Stomach (tissue), 4 donors: ENCODE measurements around the gene ARRDC3.

Experiments used
- EP300 ChIP-seq: sonication (generic); formaldehyde crosslinking; IDR thresholded peaks from one replicate; pipeline ENCODE4 v1.6.1; 2017; ENCODE audit warnings: antibody characterized with exemption
- TF ChIP-seq, protein P1 (sequence below), 7 experiments: fragments of 450-650 bp in 4 of 7; fragments of 200-600 bp in 3 of 7; sonication (generic) in 3 of 7; IDR thresholded peaks; one replicate each; pipeline ENCODE4 v1.5.1; 2016 to 2019; ENCODE audit warnings: antibody characterized with exemption in 7 of 7, control low read depth in 2 of 7, mild to moderate bottlenecking in 1 of 7

DNA sequence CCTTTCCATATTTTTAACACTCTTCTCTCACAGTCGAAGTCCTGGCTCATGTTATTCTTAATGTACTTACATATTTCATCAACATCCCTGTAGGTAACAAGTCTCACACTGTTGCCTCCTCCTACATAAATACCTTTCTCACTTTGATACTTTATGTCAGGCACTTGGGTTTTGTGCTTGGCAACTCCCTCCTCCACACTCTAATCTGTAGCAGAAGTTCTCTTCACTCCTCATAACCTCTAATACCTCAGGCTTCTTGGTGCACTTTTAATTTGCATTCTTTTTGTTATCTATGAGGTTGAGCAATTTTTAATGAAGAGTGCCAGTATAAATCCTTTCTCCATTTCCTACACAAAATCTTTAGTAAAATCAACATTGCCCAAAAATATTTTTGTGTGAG is 24.1 kb upstream of the ARRDC3 start:
- no peak for TF ChIP-seq EP300
- TF ChIP-seq, protein P1, sequence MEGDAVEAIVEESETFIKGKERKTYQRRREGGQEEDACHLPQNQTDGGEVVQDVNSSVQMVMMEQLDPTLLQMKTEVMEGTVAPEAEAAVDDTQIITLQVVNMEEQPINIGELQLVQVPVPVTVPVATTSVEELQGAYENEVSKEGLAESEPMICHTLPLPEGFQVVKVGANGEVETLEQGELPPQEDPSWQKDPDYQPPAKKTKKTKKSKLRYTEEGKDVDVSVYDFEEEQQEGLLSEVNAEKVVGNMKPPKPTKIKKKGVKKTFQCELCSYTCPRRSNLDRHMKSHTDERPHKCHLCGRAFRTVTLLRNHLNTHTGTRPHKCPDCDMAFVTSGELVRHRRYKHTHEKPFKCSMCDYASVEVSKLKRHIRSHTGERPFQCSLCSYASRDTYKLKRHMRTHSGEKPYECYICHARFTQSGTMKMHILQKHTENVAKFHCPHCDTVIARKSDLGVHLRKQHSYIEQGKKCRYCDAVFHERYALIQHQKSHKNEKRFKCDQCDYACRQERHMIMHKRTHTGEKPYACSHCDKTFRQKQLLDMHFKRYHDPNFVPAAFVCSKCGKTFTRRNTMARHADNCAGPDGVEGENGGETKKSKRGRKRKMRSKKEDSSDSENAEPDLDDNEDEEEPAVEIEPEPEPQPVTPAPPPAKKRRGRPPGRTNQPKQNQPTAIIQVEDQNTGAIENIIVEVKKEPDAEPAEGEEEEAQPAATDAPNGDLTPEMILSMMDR (IDR thresholded peaks at IDR 0.05): no peak
